Stimulated activated CD8-positive, alpha-beta memory T cell treated with anti-CD3 and anti-CD28 coated beads, Interleukin-12 subunit alpha, Interleukin-12 subunit beta, amount 100 ng/mL, for 1 hour (primary cell): ENCODE results near the gene UBASH3A.

Source experiments
- DNase-seq: peaks from one replicate; pipeline ENCODE4 v3.0.0-alpha.2; 2020; ENCODE audit warnings: low read depth

The UBASH3A gene

DNA sequence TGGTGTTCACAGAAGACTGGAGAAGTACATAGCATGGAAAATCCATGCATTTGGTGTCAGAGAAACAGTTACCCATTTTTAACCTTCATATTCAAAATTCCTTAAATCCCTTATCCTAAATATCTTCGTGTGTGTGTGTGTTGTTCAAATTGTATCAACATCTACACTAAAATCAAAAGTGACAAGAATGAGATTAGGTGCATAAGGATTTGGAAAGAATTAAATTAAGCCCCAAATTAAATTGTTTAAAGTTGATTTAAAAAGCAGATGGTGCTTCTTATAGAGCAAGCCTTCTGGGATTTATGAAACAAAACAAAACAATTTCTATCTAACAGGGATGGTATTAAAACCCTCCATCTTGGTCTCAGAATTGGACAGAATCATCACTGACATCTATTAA lies 87.6 kb downstream of the UBASH3A start:
- no peak for DNase-seq

DNA sequence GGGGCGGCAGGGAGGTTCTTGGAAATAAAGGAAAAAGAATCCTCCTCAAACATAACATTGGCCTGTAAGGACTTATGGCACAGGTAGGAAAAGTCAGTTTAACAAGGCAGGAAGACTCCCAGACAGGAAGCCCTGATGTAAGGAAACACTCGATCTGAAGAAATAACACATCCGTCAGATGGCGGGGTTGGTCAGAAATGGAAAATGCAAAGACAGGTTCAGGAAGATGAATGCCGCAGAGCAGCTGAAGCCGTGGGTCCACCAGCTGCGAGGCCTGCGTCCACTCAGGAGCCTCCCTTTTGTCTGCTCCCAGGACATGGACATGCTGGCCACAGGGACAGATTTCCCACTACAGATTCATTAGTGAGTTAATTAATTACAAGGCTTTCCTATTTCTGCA lies 88.5 kb downstream of the UBASH3A start:
- no peak for DNase-seq

- DNase-seq: no peak
Measured at GRCh38 chr21:42493109-42494060, 89.7 kb downstream of the UBASH3A start.

GRCh38 chr21:42495027-42495426 lies 91.3 kb downstream of the UBASH3A start:
- DNase-seq: no peak

DNA sequence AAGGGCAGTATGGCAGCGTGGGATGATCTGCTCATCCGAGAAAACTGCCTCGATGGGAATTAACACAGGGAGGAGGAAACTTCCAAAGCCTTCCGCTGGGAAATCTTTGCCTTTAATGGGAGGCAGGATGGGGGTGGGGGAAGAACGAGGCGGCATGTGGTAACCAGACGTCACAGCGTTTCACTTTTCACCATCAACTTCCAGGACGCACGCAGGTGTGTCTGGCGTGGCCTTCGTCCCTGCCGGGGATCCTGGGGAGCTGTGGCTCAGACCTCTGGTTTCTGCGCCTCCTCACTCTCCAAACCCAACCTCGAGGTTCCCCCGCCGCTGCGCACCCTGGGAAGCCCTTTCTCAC lies 92.0 kb downstream of the UBASH3A start:
- DNase-seq: no peak

- DNase-seq: peak; percentile 99
Measured at GRCh38 chr21:42496120-42496838, 92.6 kb downstream of the UBASH3A start, which contains the start of gene RSPH1. TSS of gene RSPH1 (minus strand) at chr21:42496224. CDS start at chr21:42496186, 38 bp downstream.

DNA sequence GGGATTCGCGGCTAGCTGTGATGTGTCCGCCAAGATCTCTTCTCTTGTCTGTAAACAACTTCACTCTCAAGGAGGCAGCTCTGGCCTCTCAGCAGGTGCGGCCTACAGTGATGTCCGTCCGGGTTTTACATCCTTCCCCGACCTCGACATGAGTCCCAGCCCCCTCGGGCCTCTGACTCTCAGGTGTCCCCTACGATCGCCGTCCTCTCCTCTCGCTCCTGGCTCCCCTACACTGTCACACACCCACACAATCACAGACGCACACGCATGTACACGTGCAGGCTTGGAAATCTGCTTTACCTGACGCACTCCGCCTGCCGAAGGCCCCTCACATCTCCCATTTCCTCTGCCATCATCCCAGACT lies 93.1 kb downstream of the UBASH3A start:
- DNase-seq: no peak
